Activated CD4-positive, alpha-beta T cell treated with anti-CD3 and anti-CD28 coated beads for 24 hours (primary cell): Measurements from ENCODE around the gene SRCIN1.
A peak's percentile ranks its signal among the peaks of the same experiment; 100 is the strongest.
"Not testable (repeated sequence)": the region's sequence is repeated elsewhere in the genome, so short reads cannot be mapped to it uniquely, and the experiment has no call there.

ENCODE experiments used
- DNase-seq, 2 donors: peaks; one replicate each; pipeline ENCODE4 v3.0.0-alpha.2; 2020; ENCODE audit warnings: low read depth in 2 of 2

The SRCIN1 gene

DNA sequence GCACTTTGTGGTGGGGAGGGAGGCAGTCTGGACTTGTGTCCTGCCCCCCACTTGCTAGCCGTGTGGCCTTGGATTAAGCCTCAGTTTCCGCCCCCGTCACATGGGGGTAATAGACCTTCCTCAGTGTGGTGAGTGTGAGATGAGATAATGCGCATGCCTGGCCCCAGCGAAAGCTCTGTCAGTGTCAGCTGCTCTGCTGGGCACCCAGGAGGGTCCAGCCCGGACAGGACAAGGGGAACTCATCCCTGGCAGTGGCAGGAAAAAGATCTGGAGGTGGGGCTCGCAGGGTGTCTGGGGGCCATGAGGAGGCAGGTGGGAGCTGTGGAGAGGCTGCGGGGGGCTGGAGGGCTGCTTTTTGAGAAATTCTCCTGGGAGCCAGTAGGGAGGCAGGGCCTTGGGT is 63.5 kb downstream of the SRCIN1 start:
- no peak for DNase-seq

DNA sequence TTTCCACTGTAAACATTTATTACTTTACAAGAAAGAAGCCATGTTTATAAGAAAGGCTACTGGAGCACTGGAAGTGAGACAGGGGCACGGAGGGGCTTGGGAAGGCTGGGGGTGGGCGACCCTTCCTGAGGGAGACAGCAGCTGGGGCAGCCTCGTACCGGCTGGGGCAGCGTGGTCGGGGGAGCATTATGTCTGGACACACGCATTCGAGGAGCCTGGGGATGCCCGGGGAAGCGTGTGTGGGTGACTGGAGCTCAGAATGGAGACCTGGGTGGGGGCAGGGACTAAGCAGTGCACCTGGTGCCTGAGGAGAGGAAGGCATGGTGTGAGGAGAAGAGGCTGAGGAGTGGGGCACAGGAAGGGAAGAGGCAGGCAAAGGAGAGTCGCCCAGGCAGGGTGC is 64.5 kb downstream of the SRCIN1 start:
- DNase-seq: no peak

DNA sequence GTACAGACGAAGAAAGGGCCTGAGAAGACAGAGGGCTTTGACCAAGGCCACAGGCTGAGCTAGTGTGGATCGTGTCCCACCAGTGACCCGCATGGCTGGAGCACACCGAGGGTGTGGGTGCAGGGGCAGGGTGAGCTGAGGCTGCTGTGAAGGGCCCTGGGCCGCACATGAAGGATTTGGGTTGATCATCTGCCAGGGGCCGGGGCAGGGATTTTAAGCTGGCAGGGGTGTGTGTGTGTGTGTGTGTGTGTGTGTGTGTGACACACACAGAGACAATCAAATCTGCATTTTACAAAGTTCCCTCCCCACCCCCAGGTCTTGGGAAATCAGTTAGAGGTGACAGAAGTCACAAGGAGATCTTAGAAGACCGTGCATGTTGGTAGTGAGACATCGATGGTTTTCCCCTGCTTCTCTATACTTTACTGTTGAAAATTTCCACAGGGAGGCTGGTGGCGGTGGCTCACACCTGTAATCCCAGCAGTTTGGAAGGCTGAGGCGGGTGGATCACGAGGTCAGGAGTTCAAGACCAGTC is 65.2 kb downstream of the SRCIN1 start:
- DNase-seq: no peak

DNA sequence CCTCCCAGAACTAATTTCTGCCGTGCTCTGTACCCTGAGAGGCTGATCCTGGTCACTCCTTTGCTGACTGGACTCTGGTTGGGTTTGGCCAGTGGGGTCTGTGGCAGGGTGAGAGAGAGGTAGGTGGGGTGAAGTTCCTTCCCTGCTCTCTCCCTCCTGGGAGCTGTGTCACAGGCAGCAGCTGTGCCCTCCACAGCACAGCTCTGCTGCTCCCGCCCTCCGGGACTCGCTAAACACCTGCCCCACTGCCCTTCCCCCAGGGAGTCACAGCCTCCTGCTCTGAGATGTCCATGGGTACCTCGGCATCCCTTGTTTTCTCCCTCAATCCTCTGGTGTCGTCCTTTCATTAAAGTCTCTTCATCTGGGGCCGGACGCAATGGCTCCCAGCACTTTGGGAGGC is 66.4 kb downstream of the SRCIN1 start:
- DNase-seq: no peak

DNA sequence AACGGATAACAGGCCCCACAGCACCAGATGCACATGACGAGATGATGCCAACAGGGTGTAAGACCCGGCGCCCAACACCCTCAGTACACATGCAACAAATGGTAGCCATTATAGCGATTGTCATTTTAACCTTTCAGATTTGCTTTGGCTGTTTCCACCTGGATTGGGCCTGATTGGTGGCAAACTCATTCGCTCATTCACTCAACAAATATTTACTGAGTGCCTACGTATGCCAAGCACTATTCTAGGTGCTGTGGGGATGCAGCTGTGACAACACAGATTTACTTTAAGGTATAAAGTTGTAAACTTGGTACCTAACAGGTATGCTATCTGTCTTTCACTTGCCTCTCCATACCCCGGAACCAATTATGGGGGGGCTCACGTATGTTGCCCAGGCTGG is 66.8 kb downstream of the SRCIN1 start:
- no peak for DNase-seq

DNA sequence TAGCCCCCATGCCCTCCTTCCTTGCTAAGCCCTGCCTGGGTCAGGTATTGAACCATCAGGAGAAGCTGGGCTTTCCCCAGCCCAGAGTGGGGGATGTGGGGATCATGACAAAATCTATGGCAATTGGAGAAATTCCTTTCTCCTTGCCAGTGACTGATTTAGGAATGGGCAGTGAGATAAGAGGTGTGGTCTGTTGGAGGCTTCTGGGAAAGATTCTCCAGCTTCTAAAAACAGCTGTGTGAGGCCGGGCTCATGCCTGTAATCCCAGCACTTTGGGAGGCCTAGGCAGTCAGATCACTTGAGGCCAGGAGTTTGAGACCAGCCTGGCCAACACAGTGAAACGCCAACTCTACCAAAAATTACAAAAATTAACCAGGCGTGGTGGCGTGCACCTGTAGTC is 69.1 kb downstream of the SRCIN1 start:
- DNase-seq: no peak

DNA sequence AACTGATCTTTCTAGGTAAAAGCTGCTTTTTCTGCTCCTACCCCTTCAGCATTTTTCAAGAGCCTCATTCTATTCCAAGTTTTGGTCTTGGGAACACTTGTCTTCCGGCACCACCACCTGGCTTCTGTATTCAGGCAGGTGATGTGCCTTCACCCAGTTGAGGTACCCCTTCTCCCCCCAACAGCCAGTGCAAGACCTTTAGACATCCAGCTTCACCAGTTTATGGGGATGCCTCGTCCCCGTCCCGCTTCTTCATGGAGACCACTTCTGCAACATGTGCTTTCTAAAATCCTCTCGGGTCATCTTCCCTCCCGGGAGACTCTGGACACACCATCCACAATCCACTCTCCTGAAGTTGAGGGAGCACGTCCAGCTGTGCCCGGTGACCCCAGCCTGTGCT is 69.9 kb downstream of the SRCIN1 start:
- DNase-seq: no peak

DNA sequence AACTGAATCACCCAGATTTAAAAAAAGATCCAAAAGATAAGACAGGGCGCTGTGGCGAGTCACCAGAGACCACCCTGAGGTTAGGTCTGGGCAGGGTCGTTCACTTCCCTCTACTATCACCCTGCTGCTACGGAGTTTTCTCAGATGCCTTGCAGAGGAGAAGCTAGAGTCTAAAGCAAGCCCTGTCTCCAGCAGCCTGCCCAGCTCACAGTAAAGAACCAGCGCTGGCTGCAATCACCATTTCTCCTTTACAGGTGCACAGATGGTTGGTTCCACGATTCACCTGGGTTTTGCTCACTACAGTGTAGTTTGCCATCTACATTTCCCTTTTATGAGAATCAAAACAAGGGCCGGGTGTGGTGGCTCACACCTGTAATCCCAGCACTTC is 71.3 kb downstream of the SRCIN1 start:
- DNase-seq: no peak

DNA sequence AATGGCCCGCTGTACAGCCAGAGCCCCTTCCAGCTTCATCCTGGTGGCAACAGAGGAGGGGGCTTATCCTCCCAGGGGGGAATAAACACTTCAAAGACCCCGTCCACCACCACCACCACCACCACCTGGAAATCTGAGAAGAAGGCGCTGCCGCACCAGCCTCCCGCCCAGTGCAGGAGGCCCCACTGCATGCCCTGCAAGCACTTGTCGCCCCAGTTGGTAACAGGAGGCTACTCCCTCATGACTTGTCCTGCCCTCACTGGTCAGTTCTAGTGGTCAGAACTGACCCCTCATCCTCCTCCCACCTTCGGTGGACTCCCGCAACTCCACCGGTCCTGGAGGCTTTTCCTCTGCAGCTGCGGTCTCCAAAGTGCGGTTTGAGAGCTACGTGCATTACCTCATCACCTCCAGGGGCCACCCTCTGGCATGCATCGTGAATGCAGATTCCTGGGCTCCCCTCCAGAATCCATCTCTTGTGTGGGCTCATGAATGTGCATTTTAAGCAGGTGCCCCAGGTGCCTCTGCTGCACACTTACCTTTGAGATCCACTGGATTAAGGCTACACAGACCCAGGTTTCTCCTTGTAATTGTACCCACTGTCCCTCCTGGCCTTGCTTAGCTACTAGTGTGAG is 71.8 kb downstream of the SRCIN1 start:
- DNase-seq: no peak

DNA sequence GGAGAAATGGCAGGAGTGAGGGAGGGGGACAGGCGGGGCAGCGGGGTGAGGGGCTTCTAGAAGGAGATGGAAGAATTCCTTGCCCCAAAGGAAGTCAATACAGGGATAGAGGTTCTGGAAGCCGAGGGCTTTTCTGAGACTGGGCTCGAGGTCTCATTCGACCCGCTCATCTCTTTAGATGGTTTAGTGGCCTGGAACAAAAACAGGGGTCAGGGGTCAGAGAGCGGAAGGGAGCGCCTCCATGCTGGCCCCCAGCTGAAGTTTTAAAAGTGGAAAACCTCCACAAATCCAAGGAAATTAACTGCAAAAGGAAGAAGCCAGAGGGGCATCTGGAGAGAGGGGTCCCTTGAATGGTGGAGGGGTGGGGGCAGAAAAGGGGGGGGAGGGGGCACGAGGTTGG is 72.5 kb downstream of the SRCIN1 start:
- DNase-seq: no peak

DNA sequence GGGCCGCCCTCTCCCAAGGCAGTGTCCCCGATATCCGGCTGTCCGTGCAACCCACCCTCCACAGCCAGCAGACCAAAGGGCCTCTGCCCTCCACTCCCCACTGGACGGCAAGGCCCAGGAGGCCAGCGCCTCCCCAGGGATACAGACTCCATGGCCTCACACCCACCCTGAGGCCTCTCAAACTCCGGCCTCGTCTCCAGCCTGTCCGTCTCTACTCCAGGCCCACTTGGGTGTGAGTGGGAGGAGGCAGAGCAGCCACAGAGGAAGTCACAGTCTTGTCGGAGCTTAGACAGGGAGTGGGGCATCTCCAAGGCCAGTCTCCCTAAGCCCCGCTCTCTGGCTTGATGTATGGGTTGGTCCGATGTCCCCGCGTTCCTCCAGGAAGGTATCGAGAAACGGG is 73.3 kb downstream of the SRCIN1 start:
- DNase-seq: no peak

DNA sequence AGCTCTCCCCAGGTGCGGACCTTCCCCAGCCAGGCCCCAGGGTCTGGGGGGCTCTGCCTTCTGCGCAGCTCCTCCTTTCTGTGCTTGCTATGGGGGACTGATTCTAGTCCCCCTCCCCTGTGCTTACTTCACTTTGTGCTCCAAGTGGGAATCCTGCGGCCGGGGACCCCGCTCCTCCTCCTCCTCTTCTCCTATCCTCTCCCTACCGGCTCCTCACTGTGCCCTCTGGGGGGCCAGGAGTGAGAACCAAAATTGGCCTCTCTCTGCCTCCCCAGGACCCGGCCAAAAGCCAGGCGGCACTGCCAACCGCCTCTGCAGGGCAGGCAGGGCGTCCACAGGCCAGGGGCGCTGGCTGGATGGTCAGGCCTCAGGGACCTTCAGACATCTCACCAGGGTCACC is 74.0 kb downstream of the SRCIN1 start:
- not testable (repeated sequence) for DNase-seq

DNA sequence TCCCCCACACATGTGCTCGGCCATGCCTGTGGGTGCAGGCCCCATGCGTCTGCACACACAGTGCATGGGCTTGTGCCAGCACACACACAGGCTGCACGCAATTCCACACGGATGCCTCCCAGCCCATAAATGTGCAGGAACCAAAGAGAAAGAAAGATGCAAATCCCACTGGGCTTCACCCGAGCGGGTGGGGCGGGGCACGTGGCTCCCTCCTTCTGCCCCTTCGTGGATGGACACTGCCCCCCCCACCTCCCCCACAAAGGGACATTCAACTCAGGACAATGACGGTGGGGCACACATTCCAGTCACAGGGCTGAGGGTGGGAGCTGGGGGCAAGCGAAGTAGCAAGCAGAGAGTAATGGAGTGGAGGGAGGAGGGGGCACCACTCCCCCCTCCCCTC is 74.9 kb downstream of the SRCIN1 start:
- DNase-seq: not testable (repeated sequence)

DNA sequence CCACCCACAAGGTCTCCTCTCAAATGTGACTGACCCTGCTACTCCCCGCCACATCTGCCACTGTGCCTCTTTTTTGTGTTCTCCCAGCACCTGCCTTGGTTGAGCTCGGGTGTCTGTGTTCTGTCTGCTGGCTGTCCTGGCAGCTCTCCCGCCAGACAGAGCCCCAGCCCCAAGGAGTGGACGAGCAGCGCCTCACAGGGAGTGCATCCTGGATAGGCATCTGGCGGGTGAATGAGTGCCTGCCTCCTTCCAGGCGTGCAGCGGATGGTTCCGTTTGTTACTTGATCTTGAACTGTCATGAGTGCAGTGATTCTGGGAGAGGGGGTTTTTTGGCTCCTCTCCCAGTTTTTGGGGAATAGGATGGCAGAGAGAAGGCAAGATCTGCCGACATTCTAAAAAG is 77.6 kb downstream of the SRCIN1 start:
- DNase-seq: not testable (repeated sequence)

DNA sequence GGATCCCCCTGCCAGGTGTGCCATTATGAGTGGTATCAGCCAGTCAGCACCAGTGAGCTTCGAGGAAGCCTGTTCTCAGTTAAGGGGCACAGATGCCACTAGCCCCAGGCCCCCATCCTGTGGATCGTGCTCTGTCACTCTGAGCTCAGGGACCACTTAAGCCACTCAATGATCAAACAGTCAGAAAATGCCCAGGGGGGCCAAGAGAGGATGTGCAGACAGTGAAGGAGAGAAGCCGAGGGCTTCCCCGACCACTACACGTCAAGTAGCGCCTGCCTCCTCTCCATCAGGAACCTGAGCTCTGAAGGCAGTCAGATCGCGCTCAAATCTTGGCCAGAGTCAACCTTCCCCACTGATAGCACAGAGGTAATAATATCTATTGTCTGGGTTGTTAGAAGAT is 79.2 kb downstream of the SRCIN1 start:
- DNase-seq: not testable (repeated sequence)

DNA sequence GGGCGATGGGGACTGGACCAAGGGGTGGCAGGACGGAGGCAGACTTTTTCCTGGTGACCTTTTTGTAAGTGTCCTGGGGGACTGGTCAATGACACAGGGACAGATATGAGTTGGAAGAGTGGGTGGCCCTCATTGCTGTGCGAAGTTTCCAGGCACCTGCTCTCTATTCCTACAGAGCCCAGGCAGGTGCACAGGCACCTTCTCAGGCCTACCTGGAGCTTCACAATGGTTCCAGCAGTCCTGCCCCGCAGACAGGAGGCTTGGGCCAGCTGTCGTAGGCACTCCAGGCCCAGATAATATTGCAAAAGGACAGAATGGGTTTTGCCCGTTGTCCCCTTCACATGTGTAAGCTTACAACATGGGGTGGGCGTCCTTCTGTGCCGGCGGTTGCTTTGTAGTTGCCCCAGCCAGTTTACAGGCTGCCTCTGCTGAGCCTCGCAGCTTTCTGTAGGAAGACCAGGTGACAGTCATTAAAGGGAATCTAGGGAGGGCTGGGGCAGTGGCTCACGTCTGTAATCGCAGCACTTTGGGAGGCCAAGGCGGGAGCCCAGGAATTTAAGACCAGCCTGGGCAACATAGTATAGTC is 93.2 kb downstream of the SRCIN1 start:
- no peak for DNase-seq

DNA sequence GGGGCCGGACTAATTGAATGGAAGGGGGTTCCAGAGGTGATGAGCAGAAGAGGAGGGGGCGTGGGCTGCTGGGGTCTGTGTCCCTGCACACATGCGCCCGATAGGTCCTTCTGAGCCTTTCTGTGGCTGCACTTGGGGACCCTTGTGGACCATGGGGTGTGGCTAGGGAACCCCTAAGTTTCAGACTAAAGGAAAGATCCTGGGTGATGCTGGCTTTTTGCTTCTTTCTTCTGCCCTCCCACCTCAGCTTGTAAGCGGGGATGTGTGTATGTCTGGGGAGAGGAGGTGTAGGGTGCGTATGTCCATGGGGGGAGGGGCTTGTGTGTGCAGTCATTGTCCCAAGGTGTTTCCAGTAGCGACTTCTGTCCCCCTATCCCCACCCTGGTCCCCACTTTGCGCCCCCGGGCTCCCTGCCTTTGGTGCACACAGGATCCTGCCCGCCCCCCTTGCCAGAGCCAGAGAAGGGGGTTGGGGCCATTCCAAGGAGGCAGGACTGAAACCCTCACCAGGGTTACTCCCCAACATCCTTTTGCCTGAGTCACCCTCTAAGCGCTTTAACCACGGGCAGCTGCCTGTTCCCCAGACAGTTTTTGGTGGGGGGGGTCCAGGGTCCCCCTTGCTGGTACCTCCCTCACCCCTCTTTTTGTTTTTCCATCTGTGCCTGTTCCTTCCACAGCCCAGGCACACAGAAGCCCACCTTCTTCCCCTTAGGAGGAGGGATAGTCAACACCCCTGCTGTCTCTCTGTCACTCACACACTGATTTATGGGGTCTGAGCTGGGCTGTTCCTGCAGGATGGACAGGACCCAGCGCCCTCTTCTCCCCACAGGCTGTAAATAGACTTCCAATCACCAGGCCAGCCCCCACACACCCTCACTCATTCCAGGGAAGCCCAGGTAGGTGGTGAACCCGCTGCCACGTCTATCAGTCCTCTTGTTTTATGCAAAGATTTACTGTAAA is 94.3 kb downstream of the SRCIN1 start:
- DNase-seq: no peak

DNA sequence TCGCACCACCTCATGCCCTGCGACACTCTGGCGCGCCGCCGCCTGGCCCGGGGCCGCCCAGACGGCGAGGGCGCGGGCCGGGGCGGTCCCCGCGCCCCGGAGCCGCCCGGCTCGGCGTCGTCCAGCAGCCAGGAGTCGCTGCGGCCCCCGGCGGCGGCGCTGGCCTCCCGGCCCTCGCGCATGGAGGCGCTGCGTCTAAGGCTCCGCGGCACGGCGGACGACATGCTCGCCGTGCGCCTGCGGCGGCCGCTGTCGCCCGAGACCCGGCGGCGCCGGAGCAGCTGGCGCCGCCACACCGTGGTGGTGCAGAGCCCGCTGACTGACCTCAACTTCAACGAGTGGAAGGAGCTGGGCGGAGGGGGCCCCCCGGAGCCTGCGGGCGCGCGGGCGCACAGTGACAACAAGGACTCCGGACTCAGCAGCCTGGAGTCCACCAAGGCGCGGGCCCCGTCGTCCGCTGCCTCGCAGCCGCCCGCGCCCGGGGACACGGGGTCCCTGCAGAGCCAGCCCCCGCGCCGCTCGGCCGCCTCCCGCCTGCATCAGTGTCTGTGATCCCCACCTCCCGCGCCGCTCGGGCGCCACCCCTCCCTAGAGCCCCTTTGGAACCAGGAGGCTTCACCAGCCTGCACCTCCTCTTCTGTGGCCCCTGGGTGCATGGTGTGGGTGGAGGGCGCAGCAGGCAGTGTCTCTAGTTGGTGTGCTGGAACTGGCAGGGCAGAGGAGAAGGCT is 95.2 kb downstream of the SRCIN1 start:
- DNase-seq: no peak

DNA sequence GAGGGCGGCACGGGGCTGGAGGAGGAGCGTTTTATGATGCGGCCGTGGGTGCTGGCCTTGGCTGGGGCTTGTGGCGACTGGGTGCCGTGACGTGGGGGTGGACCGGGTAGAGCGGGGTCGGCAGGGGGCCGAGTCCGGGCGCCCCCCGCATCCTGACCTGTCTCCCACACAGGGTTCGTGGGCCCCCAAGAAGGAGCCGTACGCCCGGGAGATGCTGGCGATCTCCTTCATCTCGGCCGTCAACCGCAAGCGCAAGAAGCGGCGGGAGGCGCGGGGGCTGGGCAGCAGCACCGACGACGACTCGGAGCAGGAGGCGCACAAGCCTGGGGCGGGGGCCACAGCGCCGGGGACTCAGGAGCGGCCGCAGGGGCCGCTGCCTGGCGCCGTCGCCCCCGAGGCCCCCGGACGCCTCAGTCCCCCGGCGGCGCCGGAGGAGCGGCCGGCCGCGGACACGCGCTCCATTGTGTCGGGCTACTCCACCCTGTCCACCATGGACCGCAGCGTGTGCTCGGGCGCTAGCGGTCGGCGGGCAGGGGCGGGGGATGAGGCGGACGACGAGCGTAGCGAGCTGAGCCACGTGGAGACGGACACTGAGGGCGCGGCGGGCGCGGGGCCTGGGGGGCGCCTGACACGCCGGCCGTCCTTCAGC is 95.9 kb downstream of the SRCIN1 start:
- no peak for DNase-seq

DNA sequence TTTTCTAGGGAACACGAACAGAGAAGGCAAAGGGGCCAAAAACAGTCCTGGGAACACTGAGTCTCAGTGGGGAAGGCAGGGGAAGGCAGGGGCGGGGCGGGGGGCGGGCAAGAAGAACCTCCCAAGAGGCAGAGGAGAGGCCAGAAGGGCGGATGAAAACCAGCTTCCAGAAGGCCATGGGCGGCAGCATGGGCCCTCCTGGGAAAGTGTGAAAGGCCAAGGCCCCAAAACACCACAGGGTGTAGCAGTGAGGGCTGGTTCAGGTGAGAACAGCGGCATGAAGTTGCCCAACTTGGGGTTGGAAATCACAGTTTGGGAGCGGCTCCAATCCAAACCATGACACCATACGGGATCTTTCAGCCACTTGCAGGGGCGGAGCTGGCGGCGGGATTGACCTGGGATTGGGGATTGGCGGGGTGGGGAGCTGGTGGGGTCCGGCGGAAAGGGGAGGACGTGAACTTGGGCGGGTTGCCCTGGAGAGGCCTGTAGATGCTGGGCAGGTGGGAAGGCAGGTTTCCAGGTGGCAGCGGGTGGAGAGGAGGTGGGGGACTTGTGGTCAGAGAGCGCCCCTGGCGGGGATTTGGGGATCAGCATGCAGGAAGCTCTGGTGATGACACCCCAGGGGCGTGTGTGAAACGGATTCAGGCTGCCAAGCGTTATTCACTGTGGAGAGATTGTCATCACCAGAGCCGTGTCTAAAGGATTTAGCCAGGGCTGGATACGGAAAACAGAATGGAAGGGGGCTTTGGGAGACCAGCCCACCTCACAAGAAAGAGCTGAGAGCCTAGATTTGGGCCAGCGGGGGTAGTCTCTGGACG is 96.6 kb downstream of the SRCIN1 start:
- DNase-seq: peak; percentile 61 to 70

DNA sequence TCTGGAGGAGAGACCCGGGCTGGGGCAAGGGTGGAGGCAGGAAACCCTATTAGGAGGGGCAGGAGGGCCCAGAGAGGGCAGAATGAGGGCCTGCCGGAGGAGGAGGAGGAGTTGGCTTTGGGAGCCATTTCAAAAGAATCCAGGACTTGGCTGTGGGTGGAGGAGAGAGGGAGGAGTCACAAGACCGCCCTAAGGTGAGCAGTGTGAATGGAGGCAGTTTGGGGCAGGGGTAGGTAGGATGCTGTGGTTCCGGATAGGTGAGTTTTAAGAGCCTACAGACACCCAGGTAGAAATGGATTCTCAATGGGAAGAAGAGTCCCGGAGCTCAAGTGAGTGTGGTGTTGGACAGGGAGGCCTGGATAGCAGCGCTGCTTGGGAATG is 97.2 kb downstream of the SRCIN1 start:
- no peak for DNase-seq
